GDM1 (cell line): Measurements from ENCODE around the gene KCNE4.
"Not testable (repeated sequence)": the region's sequence is repeated elsewhere in the genome, so short reads cannot be mapped to it uniquely, and the experiment has no call there.

Source experiments
- DNase-seq: peaks from one replicate; lab custom pipeline; 2025; lab: John Stamatoyannopoulos, UW

KCNE4 gene

GRCh38 chr2:223058952-223059716, 7.1 kb downstream of the KCNE4 start:
- DNase-seq, result no peak

- no peak for DNase-seq
Observed at GRCh38 chr2:223060201-223060825, 8.3 kb downstream of the KCNE4 start.

- DNase-seq, result no peak
Observed at GRCh38 chr2:223062396-223062795, 10.4 kb downstream of the KCNE4 start.

GRCh38 chr2:223065107-223065506, 13.1 kb downstream of the KCNE4 start:
- DNase-seq, result no peak

- no peak for DNase-seq
Observed at GRCh38 chr2:223066721-223067120, 14.7 kb downstream of the KCNE4 start.

- no peak for DNase-seq
Observed at GRCh38 chr2:223068071-223068470, 16.1 kb downstream of the KCNE4 start.

GRCh38 chr2:223069465-223069864, 17.5 kb downstream of the KCNE4 start:
- no peak for DNase-seq

GRCh38 chr2:223069988-223070387, 18.0 kb downstream of the KCNE4 start:
- no peak for DNase-seq

GRCh38 chr2:223071139-223071538, 19.1 kb downstream of the KCNE4 start:
- DNase-seq, result no peak

DNA sequence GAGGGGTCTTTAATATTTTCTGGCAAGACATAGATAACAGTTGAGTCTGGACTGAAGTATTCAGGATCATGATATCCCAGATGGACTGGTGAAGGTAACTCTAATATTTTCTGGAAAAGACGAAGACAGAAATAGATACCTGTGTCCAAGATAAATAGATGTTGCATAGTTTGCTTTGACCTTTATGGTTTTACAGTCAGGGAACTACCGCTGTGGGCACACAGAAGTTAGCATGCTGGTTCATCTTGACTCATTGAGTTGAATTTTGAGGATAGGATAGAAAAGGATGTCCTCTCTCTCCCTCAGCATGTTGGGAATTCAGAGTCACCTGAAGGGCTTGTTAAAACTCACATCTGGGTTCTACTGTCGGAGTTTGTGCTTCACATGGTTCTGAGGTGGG, 20.8 kb downstream of the KCNE4 start:
- no peak for DNase-seq

GRCh38 chr2:223075301-223076270, 23.6 kb downstream of the KCNE4 start:
- no peak for DNase-seq

DNA sequence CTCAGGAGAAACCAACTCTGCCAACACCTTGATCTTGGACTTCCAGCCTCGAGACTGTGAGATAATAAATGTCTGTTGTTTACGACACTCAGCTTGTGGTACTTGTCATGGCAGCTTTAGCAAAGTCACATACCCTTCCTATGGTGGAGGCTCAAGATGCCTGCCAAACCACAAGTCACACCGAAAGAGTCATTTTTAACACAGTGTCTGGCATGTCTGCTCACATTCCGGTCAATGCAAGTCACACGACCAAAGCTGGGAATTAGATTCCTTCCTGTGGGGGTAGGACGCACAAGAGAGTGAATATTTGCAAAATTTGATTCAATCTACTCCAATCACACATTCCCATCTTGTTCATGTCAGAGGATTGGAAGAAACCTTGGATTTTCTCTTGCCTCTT, 24.6 kb downstream of the KCNE4 start:
- DNase-seq, result no peak

GRCh38 chr2:223078482-223078881, 26.5 kb downstream of the KCNE4 start:
- DNase-seq, result no peak

DNA sequence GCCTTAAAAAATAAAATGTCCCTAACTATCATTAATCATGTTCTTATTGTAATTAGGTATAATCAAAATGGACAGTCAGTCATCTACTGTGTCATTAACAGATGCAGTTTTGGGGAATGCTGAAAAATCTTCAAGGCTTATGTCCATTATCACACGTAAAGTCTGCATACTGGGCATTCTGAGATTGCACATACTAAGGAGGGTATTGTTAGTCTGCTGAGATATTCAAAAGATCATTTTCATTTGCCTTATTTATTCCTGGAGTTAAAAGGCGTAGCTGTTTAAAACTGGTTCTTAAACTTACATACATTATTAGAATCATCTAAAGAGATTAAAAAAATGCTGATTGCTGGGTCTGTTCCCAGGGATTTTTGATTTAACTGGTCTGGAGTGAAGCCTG, 27.4 kb downstream of the KCNE4 start:
- no peak for DNase-seq

- DNase-seq, result no peak
Observed at GRCh38 chr2:223079925-223080324, 27.9 kb downstream of the KCNE4 start.

DNA sequence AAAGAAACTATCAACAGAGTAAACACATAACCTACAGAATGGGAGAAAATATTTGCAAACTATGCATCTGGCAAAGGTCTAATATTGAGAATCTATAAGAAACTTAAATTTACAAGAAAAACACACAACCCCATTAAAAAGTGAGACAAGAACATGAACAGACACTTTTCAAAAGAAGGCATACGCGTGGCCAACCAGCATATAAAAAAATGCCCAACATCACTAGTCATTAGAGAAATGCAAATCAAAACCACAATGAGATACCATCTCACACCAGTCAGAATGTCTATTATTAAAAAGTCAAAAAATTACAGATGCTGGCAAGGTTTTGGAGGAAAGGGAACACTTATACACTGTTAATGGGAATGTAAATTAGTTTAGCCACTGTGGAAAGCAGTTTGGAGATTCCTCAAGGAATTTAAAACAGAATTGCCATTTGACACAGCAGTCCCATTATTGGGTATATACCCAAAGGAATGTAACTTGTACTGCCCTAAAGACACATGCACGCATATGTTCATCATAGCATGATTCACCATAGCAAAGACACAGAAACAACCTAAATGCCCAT, 28.9 kb downstream of the KCNE4 start:
- DNase-seq, result not testable (repeated sequence)

- DNase-seq, result no peak
Observed at GRCh38 chr2:223081789-223082188, 29.8 kb downstream of the KCNE4 start.

- DNase-seq, result no peak
Observed at GRCh38 chr2:223082706-223083105, 30.7 kb downstream of the KCNE4 start.

DNA sequence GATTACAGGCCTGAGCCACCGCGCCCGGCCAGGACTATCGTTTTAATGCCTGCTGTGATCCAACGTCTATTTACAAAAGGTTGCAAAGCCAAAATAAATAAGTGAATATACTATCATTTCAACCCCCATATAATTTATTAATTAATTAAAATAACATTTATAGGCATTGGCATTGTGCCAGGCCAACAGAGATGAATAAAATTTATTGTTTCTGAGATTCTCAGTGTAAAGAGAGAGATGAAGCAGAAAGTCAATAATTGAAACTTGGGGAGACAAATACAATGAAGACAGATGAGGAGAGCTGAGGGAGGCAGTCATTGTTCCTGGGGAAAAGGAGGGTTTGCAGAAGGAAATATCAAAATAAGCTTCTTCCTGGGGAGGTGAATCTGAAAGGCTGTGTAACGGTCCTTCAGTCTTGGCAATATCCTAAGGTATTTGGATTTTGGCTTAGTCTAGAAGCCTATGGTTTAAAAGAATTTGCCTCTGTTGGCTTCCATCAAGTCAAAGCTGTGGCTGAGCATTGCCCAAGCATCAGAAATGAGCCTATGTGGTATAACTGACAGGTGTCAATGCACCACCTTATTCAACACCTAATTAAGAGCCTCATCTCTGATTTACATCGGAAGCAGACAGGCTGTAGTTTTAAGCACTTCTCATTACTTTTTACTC, 31.5 kb downstream of the KCNE4 start:
- DNase-seq, result no peak

DNA sequence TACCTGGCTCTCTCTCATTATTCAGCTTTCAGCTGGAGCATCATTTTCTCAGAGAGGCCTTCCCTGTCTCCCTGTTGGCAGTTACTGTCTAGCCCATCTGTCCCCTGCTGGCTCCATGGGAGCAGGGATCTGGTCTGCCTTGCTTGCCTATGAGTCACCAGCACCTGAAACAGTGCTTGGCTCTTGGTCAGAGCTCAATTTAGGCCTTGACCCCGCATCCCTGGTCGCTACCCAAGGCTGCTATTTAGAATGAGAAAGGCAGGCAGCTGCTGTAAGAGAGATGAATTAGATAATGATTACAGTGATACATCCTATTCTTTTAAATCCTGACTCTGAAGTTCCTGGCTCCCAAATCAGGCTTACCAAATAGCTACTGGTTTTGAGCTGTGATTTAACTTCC, 32.9 kb downstream of the KCNE4 start:
- DNase-seq, result no peak

GRCh38 chr2:223086370-223086981, 34.5 kb downstream of the KCNE4 start:
- DNase-seq, result no peak
